NB4 (cell line): ENCODE results near the gene PDP2.

Source experiments
- CTCF ChIP-seq: IDR thresholded peaks from one replicate; pipeline ENCODE4 v1.5.1; 2012; ENCODE audit warnings: low read depth, low read length
- MAX ChIP-seq: IDR thresholded peaks from 2 replicates; pipeline ENCODE4 v1.6.1; 2011; ENCODE audit warnings: low read depth, low read length
- MYC ChIP-seq: IDR thresholded peaks from 2 replicates; pipeline ENCODE4 v1.6.1; 2011; ENCODE audit warnings: low read depth, low read length
- POLR2A ChIP-seq: IDR thresholded peaks from 2 replicates; pipeline ENCODE4 v1.6.1; 2011; ENCODE audit warnings: mild to moderate bottlenecking; ENCODE audit not compliant: insufficient read length; ENCODE audit errors: extremely low read depth

DNA sequence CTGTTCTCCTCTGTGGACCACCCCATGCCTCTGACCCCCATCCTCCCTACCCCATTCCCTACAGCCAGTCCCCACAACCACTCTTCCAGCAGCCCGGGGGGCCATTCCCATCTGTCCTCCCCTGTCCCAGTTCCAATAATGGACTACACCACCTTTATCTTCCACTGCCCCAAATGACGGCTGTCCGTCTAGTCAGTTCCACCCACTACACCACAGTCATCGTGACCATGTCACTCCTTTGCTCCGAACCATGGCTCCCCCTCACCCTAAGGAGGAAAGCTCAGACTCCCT, 15.3 kb downstream of the PDP2 start:
- TF ChIP-seq CTCF = no peak
- TF ChIP-seq POLR2A = no peak
- no peak for TF ChIP-seq MAX
- no peak for TF ChIP-seq MYC
